ENCODE results near the gene C6orf141. TPM values are rescaled to one million over a fixed set of nuclear protein-coding genes. Genes with fewer than 3 reads are reported as not detected.
"Not testable (repeated sequence)": the region's sequence is repeated elsewhere in the genome, so short reads cannot be mapped to it uniquely, and the experiment has no call there.

Gene C6orf141
- total RNA-seq, 1 donor from 2014 or later = 9.4 TPM

GRCh38 chr6:49576618-49577017, 26.1 kb downstream of the C6orf141 start:
- no peaks in the 10 kb centered on the region for H3K4me1 Mint-ChIP-seq (ENCODE audit: low read depth)
- H3K27me3 Mint-ChIP-seq = no peaks in the 10 kb centered on the region
- no peaks in the 10 kb centered on the region for H3K36me3 Mint-ChIP-seq (ENCODE audit: insufficient read depth)
- H3K27ac Mint-ChIP-seq = no peak overlapping the region
- no peak for DNase-seq (ENCODE audit: low spot score, unreplicated experiment)
- TF ChIP-seq, protein P1, sequence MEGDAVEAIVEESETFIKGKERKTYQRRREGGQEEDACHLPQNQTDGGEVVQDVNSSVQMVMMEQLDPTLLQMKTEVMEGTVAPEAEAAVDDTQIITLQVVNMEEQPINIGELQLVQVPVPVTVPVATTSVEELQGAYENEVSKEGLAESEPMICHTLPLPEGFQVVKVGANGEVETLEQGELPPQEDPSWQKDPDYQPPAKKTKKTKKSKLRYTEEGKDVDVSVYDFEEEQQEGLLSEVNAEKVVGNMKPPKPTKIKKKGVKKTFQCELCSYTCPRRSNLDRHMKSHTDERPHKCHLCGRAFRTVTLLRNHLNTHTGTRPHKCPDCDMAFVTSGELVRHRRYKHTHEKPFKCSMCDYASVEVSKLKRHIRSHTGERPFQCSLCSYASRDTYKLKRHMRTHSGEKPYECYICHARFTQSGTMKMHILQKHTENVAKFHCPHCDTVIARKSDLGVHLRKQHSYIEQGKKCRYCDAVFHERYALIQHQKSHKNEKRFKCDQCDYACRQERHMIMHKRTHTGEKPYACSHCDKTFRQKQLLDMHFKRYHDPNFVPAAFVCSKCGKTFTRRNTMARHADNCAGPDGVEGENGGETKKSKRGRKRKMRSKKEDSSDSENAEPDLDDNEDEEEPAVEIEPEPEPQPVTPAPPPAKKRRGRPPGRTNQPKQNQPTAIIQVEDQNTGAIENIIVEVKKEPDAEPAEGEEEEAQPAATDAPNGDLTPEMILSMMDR (IDR thresholded peaks at IDR 0.05; ENCODE audit: unreplicated experiment) = no peak
- no peaks in the 10 kb centered on the region for H3K9me3 Mint-ChIP-seq (ENCODE audit: low read depth)
- no peak overlapping the region for H3K4me3 Mint-ChIP-seq (ENCODE audit: low read depth)

GRCh38 chr6:49579649-49580048, 29.2 kb downstream of the C6orf141 start:
- TF ChIP-seq, protein P1 (IDR thresholded peaks at IDR 0.05; ENCODE audit: unreplicated experiment) = no peak
- H3K4me1 Mint-ChIP-seq (ENCODE audit: low read depth) = no peaks in the 10 kb centered on the region
- no peaks in the 10 kb centered on the region for H3K9me3 Mint-ChIP-seq (ENCODE audit: low read depth)
- no peak for DNase-seq (ENCODE audit: low spot score, unreplicated experiment)
- H3K36me3 Mint-ChIP-seq (ENCODE audit: insufficient read depth) = no peaks in the 10 kb centered on the region
- H3K4me3 Mint-ChIP-seq (ENCODE audit: low read depth) = no peak overlapping the region
- no peak overlapping the region for H3K27ac Mint-ChIP-seq
- H3K27me3 Mint-ChIP-seq = no peaks in the 10 kb centered on the region

DNA sequence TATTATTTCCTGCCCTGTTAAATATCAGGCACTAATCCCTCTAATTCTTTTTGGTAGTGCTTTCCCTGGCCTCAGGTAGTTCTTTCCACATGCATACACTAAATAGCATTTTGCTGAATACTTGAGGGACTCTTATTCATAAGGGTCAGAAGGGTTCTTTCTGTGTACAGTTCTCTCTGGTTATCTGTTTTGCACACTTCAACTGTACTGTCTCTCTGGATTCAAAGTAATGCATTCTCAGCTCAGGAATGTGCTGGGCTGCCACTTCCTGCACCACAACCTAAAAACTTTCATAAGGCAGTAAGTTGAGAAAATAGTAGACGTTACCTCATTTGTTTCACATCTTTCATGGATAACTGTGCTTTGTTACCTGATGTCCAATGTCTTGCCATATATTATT, 32.1 kb downstream of the C6orf141 start:
- Mint-ChIP-seq H3K4me3 (ENCODE audit: low read depth) (no peak overlapping the region), H3K27ac (no peak overlapping the region), H3K4me1 (ENCODE audit: low read depth) (no peaks in the 10 kb centered on the region), H3K36me3 (ENCODE audit: insufficient read depth) (no peaks in the 10 kb centered on the region), H3K27me3 (no peaks in the 10 kb centered on the region), H3K9me3 (ENCODE audit: low read depth) (no peaks in the 10 kb centered on the region)
- DNase-seq (ENCODE audit: low spot score, unreplicated experiment) = no peak
- TF ChIP-seq, protein P1 (IDR thresholded peaks at IDR 0.05; ENCODE audit: unreplicated experiment) = no peak

DNA sequence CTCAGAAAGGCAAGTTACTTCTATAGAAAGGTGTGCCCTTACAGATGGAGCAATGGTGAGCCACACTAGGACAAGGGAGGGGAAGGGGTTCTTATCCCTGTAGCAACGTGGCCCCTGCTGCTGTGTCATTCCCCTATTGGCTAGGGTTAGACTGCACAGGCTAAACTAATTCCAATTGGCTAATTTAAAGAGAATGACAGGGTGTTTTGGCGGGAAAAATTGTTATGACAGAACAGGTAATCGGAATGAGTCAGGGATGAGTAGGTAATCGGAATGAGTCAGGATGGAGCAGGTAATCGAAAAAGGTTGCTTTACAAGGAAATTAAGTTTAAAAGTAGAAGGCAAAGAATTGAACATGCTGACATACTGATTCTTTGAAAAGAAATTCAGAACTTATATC, 36.8 kb downstream of the C6orf141 start:
- not testable (repeated sequence) for H3K4me1 Mint-ChIP-seq (ENCODE audit: low read depth); H3K27me3 Mint-ChIP-seq; H3K36me3 Mint-ChIP-seq (ENCODE audit: insufficient read depth); DNase-seq (ENCODE audit: low spot score, unreplicated experiment); H3K4me3 Mint-ChIP-seq (ENCODE audit: low read depth); H3K9me3 Mint-ChIP-seq (ENCODE audit: low read depth); H3K27ac Mint-ChIP-seq

Other genes with a start within 250 kb of the C6orf141 start
- 26.4 and 26.6 TPM in 2 replicates for gene MMUT, start 87.4 kb upstream of the C6orf141 start, total RNA-seq
- gene CENPQ, start 87.3 kb upstream of the C6orf141 start, total RNA-seq = 7.8 and 8.0 TPM in 2 replicates
- not detected in 2 replicates for gene GLYATL3, start 50.7 kb upstream of the C6orf141 start, total RNA-seq
- gene RHAG, start 86.2 kb downstream of the C6orf141 start, total RNA-seq = not detected in 2 replicates
- not detected in 2 replicates for gene CRISP2, start 162.9 kb downstream of the C6orf141 start, total RNA-seq
- gene CRISP3, start 193.7 kb downstream of the C6orf141 start, total RNA-seq = not detected in 2 replicates
- not detected in 2 replicates for gene PGK2, start 236.6 kb downstream of the C6orf141 start, total RNA-seq